Measurements from ENCODE around the gene PRKCE.

DNA sequence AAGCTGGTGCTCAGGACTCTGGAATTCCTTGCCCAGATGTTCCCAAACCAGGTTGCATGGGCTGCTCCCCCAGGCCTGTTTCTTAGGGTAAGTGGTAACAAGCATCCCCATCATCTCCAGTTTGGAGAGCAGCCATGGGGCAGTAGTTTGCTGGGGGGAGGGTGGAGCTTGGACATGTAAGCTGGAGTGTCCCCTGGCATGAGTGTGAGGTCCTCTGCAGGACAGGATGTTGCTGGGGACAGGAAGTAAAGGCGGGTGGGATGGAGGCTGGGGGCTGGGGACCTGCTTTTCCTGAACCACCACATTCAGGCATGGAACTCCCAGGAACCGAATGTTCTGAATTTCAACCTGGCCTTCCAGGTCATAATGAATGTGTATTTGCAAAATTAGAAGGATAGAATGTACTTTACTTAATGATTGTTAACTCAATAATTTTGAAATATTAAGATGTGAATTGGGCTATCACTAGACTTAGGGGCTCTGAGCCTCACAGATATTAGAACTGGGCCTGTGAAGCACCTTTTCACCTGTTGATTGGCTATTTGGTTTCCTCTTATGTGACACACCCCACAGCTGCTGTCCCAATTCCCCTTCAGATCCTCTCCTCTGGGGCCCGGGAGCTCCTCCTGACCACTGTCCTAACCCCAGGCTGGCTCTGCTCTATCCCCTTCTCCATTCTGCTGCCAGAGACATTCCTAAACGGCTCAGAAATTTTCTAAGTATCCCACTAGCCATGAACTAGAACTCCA lies 579.4 kb downstream of the PRKCE start:
- no peak for TF ChIP-seq POLR2A (IDR thresholded peaks at IDR 0.05; ENCODE audit: low read depth, low read length)
- no peak for TF ChIP-seq POLR2AphosphoS5 (IDR thresholded peaks at IDR 0.05; ENCODE audit: low read depth, low read length)
- no peak for TF ChIP-seq TAF1 (IDR thresholded peaks at IDR 0.05; ENCODE audit: borderline replicate concordance, low read depth, low read length)
